Embryonic facial prominence (tissue), 1 donor: ENCODE results near the gene PPM1L.

Source experiments
- DNase-seq: peaks from one replicate; pipeline ENCODE4 v3.0.0-alpha.2; 2016; ENCODE audit errors: extremely low spot score

The PPM1L gene

GRCh38 chr3:161084277-161084676 is 328.2 kb downstream of the PPM1L start:
- DNase-seq, result no peak

DNA sequence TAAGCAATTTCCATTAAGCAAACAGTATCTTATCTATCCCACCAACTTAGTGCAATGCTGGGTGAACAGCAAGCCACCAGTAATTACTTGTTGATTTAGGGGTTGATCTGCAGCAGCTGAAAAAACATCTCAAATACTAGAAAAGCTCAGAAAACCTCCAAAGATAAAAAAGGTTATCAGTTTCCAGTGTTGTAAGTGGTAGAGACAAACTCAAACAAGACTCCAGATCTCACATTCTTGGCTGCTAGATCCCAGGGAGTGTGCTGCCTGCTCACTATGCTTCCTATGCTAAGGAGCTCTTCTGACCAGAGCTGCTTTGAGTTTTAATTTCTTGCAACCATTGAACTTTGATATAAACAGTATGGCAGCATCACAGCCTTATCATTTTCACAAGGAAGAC is 337.9 kb downstream of the PPM1L start:
- no peak for DNase-seq

DNA sequence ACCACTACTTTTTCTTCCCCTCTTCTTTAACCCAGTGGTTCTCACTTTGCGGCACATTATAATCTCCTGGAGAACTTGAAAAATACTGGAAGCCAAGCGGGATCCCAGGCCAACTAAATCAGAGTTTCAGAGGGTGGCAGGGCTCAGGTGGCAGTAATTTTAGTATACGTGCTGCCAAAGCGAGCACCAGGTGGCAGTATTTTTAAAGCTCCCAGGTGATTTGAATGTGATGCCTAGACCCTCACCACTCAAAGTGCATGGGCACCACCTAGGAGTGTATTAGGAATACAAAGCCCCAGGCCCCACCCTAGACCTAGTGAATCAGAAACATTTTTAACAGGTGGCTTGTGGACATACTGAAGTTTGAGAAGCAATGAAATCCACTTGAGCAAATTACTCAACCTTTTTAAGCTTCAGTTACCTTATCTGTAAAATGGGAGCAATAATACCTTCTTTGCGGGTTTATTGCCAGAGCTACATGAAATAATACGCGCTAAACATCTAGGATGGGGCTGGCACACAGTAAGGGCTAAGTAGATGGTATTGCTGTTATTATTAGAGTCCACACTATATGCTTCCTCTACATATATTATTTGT is 340.8 kb downstream of the PPM1L start:
- DNase-seq, result no peak

DNA sequence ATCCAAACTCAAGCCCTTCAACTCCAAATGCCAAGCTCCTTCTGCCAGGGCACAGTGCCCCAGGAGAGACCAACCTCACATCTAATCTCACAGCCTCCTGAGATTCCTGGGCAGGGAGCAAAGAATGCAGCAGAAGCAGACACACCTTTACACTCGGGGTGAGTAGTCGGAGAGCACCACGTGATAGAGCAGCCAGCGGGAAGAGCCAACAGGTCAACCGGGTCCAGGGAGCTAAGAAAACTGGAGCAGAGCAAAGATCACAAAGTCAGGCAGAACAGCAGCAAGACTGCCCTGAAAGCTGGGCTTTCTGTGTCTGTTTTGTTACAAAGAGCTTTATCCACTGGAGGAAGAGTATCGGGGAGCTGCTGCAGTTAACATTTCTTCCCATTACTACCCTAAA is 345.0 kb downstream of the PPM1L start:
- DNase-seq, result no peak

DNA sequence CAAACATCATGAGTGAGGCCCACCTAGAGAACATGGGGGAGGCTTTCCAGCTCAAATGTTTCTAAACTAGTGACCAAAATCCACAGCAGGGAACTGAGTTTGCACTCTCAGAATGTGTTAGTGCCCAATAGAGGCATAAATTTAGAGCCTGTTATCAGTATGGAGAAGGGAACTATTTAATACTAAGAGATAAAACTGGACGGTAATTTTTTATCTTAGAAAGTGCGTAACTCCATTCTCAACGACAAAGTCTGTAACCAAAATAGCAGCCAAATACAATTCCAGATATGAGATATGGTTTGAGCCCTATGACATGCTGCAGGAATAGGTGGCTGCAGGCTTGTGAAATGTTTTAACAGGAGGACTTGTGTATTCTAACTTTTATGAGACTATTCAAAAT is 345.6 kb downstream of the PPM1L start:
- DNase-seq, result no peak

GRCh38 chr3:161103776-161104385 is 347.9 kb downstream of the PPM1L start:
- DNase-seq, result no peak

GRCh38 chr3:161104561-161105551 is 348.8 kb downstream of the PPM1L start, which contains the start of gene B3GALNT1:
Gene B3GALNT1 (minus strand): TSS chr3:161105349. CDS start chr3:161086754, 18,595 bp downstream.
- peak; percentile 76 for DNase-seq

DNA sequence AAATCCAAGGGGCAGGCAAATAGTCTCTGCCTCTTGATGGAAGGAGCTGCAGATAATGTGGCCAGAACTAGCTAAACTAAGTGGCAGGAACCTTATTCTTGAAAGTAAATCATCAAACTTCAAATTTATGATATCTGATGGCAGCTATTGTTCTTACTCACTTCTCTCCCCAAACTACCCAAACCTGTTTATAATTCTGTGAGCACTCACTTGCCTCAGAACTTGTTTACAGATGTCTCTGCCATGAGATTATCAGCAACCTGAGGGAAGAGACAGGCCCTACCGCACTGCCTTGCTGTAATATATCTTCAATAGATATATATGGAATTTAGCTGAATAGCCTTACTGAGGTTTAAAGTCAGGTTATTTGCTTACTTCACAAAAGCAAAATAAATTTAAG is 351.3 kb downstream of the PPM1L start:
- no peak for DNase-seq

- DNase-seq, result no peak
These were observed 352.8 kb downstream of the PPM1L start for GRCh38 chr3:161108840-161109239.

DNA sequence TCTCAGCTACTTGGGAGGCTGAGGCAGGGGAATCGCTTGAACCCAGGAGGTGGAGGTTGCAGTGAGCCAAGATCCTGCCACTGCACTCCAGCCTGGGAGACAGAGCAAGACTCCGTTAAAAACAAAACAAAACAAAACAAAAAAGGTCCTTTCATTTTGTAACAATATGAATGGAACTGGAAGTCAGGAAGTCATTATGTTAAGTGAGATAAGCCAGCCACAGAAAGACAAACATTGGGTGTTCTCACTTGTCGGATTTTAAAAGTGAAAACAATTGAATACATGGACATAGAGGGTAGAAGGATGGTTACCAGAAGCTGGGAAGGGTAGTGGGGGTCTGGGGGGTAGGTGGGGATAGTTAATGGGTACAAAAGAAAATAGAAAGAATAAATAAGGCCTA is 361.6 kb downstream of the PPM1L start:
- no peak for DNase-seq

- DNase-seq, result no peak
These were observed 370.5 kb downstream of the PPM1L start for GRCh38 chr3:161126495-161126894.
